ENCODE results near the gene TBC1D1. TPM values are rescaled to one million over a fixed set of nuclear protein-coding genes. Genes with fewer than 3 reads are reported as not detected.

Gene TBC1D1
- total RNA-seq, 1 experiment from 2014 or later = 106 TPM

DNA sequence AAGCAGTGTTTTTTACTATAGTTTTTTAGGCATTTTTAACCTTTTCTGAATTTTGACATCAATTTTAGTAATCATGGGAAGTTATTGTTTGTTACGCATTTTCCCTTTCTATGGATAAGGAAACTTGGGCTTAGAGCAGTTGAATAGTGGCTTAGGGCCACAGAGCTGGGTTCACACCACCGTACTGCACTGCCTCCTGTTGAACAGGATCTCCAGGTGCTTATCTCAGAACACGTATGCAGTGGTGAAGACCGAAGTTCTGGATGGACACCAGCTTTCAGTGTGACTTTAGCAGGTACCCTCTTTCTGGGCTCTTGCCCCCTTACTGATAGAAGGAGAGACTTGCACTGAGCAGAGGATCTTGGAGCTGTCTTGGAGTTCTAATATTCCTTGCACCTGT is 206.9 kb downstream of the TBC1D1 start:
- DNase-seq = no peak
- CTCF ChIA-PET = no interaction called here

DNA sequence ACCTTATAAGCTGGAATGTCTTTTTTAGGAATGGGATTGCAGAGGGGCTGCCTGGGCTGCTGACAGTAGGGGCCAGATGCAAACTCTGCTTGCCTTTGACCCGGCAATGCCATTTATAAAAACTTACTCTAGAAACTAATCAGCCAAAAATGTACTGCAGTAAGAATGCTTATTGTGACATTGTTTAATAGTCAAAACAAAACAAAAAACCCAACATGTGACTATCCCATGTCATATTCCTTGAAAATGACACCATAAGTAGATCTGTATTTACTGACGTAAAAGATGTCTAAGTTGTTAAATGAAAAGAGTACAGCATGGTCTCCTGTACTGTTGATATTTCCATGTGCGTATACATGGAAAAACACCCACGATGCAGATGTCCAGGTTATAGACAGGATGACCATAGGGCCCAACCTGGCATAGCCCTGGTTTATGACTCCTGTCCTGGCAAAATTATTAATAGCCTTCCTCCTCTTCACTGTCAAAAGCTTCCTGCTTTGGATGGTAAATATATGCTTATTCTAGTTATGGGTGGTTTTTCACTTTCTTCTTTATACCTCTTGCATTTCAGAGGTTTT is 208.2 kb downstream of the TBC1D1 start:
- Histone ChIP-seq H3K27ac (no peak overlapping the region), H3K9me3 (ENCODE audit: insufficient read depth, low read depth) (no peaks in the 10 kb centered on the region), H3K4me1 (replicated peaks; ENCODE audit: insufficient read depth) (no peaks in the 10 kb centered on the region), H3K27me3 (ENCODE audit: insufficient read depth, low read depth) (no peaks in the 10 kb centered on the region), H4K20me1 (ENCODE audit: insufficient read depth) (no peaks in the 10 kb centered on the region), H2AFZ (no peak overlapping the region), H3K4me3 (no peak overlapping the region), H3F3A (ENCODE audit: insufficient read depth, low read depth) (no peaks in the 10 kb centered on the region; the same call in 1 of the 2 replicates), H3K4me2 (no peak overlapping the region), H3K36me3 (ENCODE audit: low read depth) (no peaks in the 10 kb centered on the region), H3K79me2 (ENCODE audit: low read depth) (no peaks in the 10 kb centered on the region), H3K9me2 (ENCODE audit: insufficient read depth) (no peaks in the 10 kb centered on the region)
- no peak for DNase-seq
- ChIA-PET POLR2A (ENCODE audit: unreplicated experiment) (interaction anchor here (0.6 kb wide), 1 partner anchor 35 kb away, joined by 7 read pairs; no protein-coding TSS in a partner anchor), CTCF (no interaction called here)
- no TSS peak for BruUV-seq (replicated peaks)
- intact Hi-C loops (cut with micrococcal nuclease; ENCODE audit: unreplicated experiment) = no loop called here
- no peak for TF ChIP-seq EZH2 (IDR thresholded peaks at IDR 0.05; ENCODE audit: low read depth)
- TF ChIP-seq, protein P1, sequence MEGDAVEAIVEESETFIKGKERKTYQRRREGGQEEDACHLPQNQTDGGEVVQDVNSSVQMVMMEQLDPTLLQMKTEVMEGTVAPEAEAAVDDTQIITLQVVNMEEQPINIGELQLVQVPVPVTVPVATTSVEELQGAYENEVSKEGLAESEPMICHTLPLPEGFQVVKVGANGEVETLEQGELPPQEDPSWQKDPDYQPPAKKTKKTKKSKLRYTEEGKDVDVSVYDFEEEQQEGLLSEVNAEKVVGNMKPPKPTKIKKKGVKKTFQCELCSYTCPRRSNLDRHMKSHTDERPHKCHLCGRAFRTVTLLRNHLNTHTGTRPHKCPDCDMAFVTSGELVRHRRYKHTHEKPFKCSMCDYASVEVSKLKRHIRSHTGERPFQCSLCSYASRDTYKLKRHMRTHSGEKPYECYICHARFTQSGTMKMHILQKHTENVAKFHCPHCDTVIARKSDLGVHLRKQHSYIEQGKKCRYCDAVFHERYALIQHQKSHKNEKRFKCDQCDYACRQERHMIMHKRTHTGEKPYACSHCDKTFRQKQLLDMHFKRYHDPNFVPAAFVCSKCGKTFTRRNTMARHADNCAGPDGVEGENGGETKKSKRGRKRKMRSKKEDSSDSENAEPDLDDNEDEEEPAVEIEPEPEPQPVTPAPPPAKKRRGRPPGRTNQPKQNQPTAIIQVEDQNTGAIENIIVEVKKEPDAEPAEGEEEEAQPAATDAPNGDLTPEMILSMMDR (conservative IDR thresholded peaks at IDR 0.05) = no peak

More for the DNA sequence above, 206.9 kb downstream of the TBC1D1 start:
- H3K27me3 ChIP-seq (ENCODE audit: insufficient read depth, low read depth) = no peaks in the 10 kb centered on the region
- no TSS peak for BruUV-seq (replicated peaks)
- H2AFZ ChIP-seq = no peak overlapping the region
- POLR2A ChIA-PET (ENCODE audit: unreplicated experiment) = no interaction called here
- H3K9me3 ChIP-seq (ENCODE audit: insufficient read depth, low read depth) = no peaks in the 10 kb centered on the region
- H3K4me2 ChIP-seq = no peak overlapping the region
- H3K79me2 ChIP-seq (ENCODE audit: low read depth) = no peaks in the 10 kb centered on the region
- no peaks in the 10 kb centered on the region for H3K9me2 ChIP-seq (ENCODE audit: insufficient read depth)
- H3K4me3 ChIP-seq = no peak overlapping the region
- H3K27ac ChIP-seq = no peak overlapping the region
- no peaks in the 10 kb centered on the region for H3K4me1 ChIP-seq (replicated peaks; ENCODE audit: insufficient read depth)
- TF ChIP-seq EZH2 (IDR thresholded peaks at IDR 0.05; ENCODE audit: low read depth) = no peak
- TF ChIP-seq, protein P1 (conservative IDR thresholded peaks at IDR 0.05) = no peak
- intact Hi-C loops (cut with micrococcal nuclease; ENCODE audit: unreplicated experiment) = no loop called here
- H3F3A ChIP-seq (ENCODE audit: insufficient read depth, low read depth) = no peaks in the 10 kb centered on the region; the same call in 1 of the 2 replicates
- no peaks in the 10 kb centered on the region for H4K20me1 ChIP-seq (ENCODE audit: insufficient read depth)
- H3K36me3 ChIP-seq (ENCODE audit: low read depth) = 0 out of 2 replicates have a peak, but pooled peaks cover 5% of the 10 kb centered on the region

DNA sequence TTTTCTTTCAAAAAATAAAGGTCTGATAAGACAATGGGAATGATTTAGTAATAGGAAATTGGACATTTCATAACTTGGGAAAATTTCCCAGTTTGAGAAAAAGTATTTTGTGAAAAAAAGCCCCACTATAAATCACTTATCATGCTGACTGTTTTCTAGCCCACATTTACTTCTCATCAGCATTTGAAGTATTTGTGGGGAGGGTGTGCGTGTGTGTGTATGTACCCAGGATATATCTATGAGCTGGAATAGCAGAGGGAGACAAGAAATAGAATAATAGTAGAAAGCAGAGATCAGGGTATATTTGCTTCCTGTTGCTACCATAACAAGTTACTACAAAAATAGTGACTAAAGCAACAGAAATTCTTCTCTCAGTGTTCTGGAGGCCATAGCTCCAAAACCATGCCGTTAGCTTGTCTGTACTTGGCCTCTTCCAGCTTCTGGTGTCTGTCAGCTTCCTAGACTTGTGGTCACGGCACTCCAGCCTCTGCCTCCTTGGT is 209.1 kb downstream of the TBC1D1 start:
- Histone ChIP-seq H3K27ac (no peak overlapping the region), H3K4me2 (no peak overlapping the region)
- intact Hi-C loops (cut with micrococcal nuclease; ENCODE audit: unreplicated experiment) = no loop called here

More for the DNA sequence above, 209.1 kb downstream of the TBC1D1 start:
- Histone ChIP-seq H3K4me1 (replicated peaks; ENCODE audit: insufficient read depth) (no peaks in the 10 kb centered on the region), H3F3A (ENCODE audit: insufficient read depth, low read depth) (no peaks in the 10 kb centered on the region; the same call in 1 of the 2 replicates), H3K36me3 (ENCODE audit: low read depth) (no peaks in the 10 kb centered on the region), H3K4me3 (no peak overlapping the region), H3K79me2 (ENCODE audit: low read depth) (no peaks in the 10 kb centered on the region), H3K9me3 (ENCODE audit: insufficient read depth, low read depth) (no peaks in the 10 kb centered on the region), H4K20me1 (ENCODE audit: insufficient read depth) (no peaks in the 10 kb centered on the region), H3K27me3 (ENCODE audit: insufficient read depth, low read depth) (no peaks in the 10 kb centered on the region), H3K9me2 (ENCODE audit: insufficient read depth) (no peaks in the 10 kb centered on the region), H2AFZ (no peak overlapping the region)
- BruUV-seq (replicated peaks) = no TSS peak
- CTCF ChIA-PET = no interaction called here
- no peak for DNase-seq
- TF ChIP-seq, protein P1 (conservative IDR thresholded peaks at IDR 0.05) = no peak
- no peak for TF ChIP-seq EZH2 (IDR thresholded peaks at IDR 0.05; ENCODE audit: low read depth)
- POLR2A ChIA-PET (ENCODE audit: unreplicated experiment) = interaction anchor here (0.6 kb wide), 1 partner anchor 367 kb away, joined by 3 read pairs; no protein-coding TSS in a partner anchor

Data from PC-9 (cell line).